Osteocyte (in vitro differentiated cells): ENCODE results near the gene MAGEB6. TPM values are rescaled to one million over a fixed set of nuclear protein-coding genes. Genes with fewer than 3 reads are reported as not detected.

Experiments used
- DNase-seq: peaks from one replicate; pipeline ENCODE4 v3.0.0; 2021; ENCODE audit warnings: mixed read lengths; ENCODE audit not compliant: unreplicated experiment; ENCODE audit errors: extremely low spot score
- H3K27ac Mint-ChIP-seq: one replicate; pipeline ENCODE4 v1.8.0; 2021; ENCODE audit warnings: mild to moderate bottlenecking, mixed read lengths; ENCODE audit not compliant: unreplicated experiment
- H3K27me3 Mint-ChIP-seq: one replicate; pipeline ENCODE4 v1.8.0; 2021; ENCODE audit warnings: mixed read lengths; ENCODE audit not compliant: unreplicated experiment
- H3K36me3 Mint-ChIP-seq: one replicate; pipeline ENCODE4 v1.8.0; 2021; ENCODE audit warnings: mixed read lengths; ENCODE audit not compliant: unreplicated experiment
- H3K4me1 Mint-ChIP-seq: one replicate; pipeline ENCODE4 v1.8.0; 2021; ENCODE audit warnings: mixed read lengths; ENCODE audit not compliant: unreplicated experiment
- H3K4me3 Mint-ChIP-seq: one replicate; pipeline ENCODE4 v1.8.0; 2021; ENCODE audit warnings: mild to moderate bottlenecking, moderate library complexity, mixed read lengths; ENCODE audit not compliant: unreplicated experiment
- H3K9me3 Mint-ChIP-seq: one replicate; pipeline ENCODE4 v1.8.0; 2021; ENCODE audit warnings: mixed read lengths; ENCODE audit not compliant: unreplicated experiment
- CTCF ChIP-seq: fragments of 200-600 bp; sonication (generic); IDR thresholded peaks from 2 replicates; pipeline ENCODE4 v1.5.0; 2021; ENCODE audit warnings: antibody characterized with exemption, mild to moderate bottlenecking, moderate library complexity
- total RNA-seq: library from RNA; stranded (reverse); gene quantifications from 2 replicates; pipeline ENCODE4 v1.2.1, GENCODE V29; 2021

MAGEB6 gene
- total RNA-seq, 1 donor from 2014 or later: not detected

- H3K9me3 Mint-ChIP-seq: peaks cover 29% of the 10 kb centered on the region
- DNase-seq: no peak
- H3K27ac Mint-ChIP-seq: no peak within 1 kb of the TSS
- no peak within 1 kb of the TSS for H3K4me3 Mint-ChIP-seq
- H3K27me3 Mint-ChIP-seq: no peaks in the 10 kb centered on the region
- no peaks in the 10 kb centered on the region for H3K4me1 Mint-ChIP-seq
- no peak for TF ChIP-seq CTCF
- no peaks in the 10 kb centered on the region for H3K36me3 Mint-ChIP-seq
Observed at GRCh38 chrX:26215869-26216268, 23.6 kb downstream of the MAGEB6 start, which contains the start of gene MAGEB5. Gene MAGEB5, plus strand, starts transcription at chrX:26216169. Its CDS starts 1,133 bp downstream, at chrX:26217302.

GRCh38 chrX:26219351-26219750 lies 27.1 kb downstream of the MAGEB6 start:
- TF ChIP-seq CTCF: no peak
- H3K27me3 Mint-ChIP-seq: no peaks in the 10 kb centered on the region
- no peaks in the 10 kb centered on the region for H3K36me3 Mint-ChIP-seq
- H3K4me3 Mint-ChIP-seq: no peak overlapping the region
- H3K9me3 Mint-ChIP-seq: peaks cover 20% of the 10 kb centered on the region
- H3K27ac Mint-ChIP-seq: no peak overlapping the region
- no peak for DNase-seq
- no peaks in the 10 kb centered on the region for H3K4me1 Mint-ChIP-seq

- Mint-ChIP-seq H3K4me1 (no peaks in the 10 kb centered on the region), H3K27me3 (no peaks in the 10 kb centered on the region), H3K36me3 (no peaks in the 10 kb centered on the region), H3K9me3 (peaks cover 30% of the 10 kb centered on the region), H3K27ac (no peak overlapping the region), H3K4me3 (no peak overlapping the region)
- no peak for DNase-seq
- no peak for TF ChIP-seq CTCF
Observed at GRCh38 chrX:26234177-26234576, 41.9 kb downstream of the MAGEB6 start.

Other genes starting within 250 kb of the MAGEB6 start
- not detected in 2 replicates for gene MAGEB18, start 54.1 kb upstream of the MAGEB6 start, total RNA-seq
- gene MAGEB6B, start 31.8 kb upstream of the MAGEB6 start, total RNA-seq: not detected in 2 replicates
- not detected in 2 replicates for gene MAGEB5, start 23.7 kb downstream of the MAGEB6 start, total RNA-seq